K562 (cell line): Measurements from ENCODE around the gene VAT1L. TPM values are rescaled to one million over a fixed set of nuclear protein-coding genes. Genes with fewer than 3 reads are reported as not detected.

Experiments
- CBX3 ChIP-seq, 2 experiments: IDR thresholded peaks; 1 replicate in 1 of 2; 2 replicates in 1 of 2; pipeline ENCODE4 v1.6.1; 2012; ENCODE audit warnings: inconsistent platforms in 2 of 2, low read length in 2 of 2, borderline replicate concordance in 1 of 2, control low read depth in 1 of 2
- CREB5 ChIP-seq: fragments of 250-450 bp; sonication (Bioruptor Pico); IDR thresholded peaks from 2 replicates; pipeline ENCODE4 v1.5.0; 2020; ENCODE audit warnings: mild to moderate bottlenecking
- GATAD2A ChIP-seq: fragments of 450-650 bp; IDR thresholded peaks from 2 replicates; pipeline ENCODE4 v1.6.1; 2017
- HLTF ChIP-seq: fragments of 450-650 bp; IDR thresholded peaks from 2 replicates; pipeline ENCODE4 v1.6.1; 2016
- JUNB ChIP-seq: fragments of 450-650 bp; formaldehyde crosslinking; conservative IDR thresholded peaks from 2 replicates; pipeline ENCODE4 v1.4.0; 2020; ENCODE audit warnings: mild to moderate bottlenecking
- MCM5 ChIP-seq: fragments of 450-650 bp; IDR thresholded peaks from 2 replicates; pipeline ENCODE4 v1.6.1; 2016; ENCODE audit warnings: low read depth
- NCOA4 ChIP-seq: fragments of 450-650 bp; IDR thresholded peaks from 2 replicates; pipeline ENCODE4 v1.6.1; 2018; ENCODE audit warnings: mild to moderate bottlenecking; ENCODE audit not compliant: partially characterized antibody
- PBX2 ChIP-seq, 2 experiments: IDR thresholded peaks in 1 of 2; conservative IDR thresholded peaks in 1 of 2; 2 replicates each; pipeline ENCODE4 v1.6.1; 2016; ENCODE audit warnings: low read depth in 2 of 2, mild to moderate bottlenecking in 1 of 2, missing compliant biosample characterization in 1 of 2, missing genetic modification characterization in 1 of 2, moderate library complexity in 1 of 2
- PURB ChIP-seq: sonication (generic); formaldehyde crosslinking; IDR thresholded peaks from 2 replicates; pipeline ENCODE4 v1.9.0; 2021; ENCODE audit warnings: low read depth, mild to moderate bottlenecking, missing genetic modification reagents
- SMAD4 ChIP-seq: fragments of 250-450 bp; sonication (Bioruptor Pico); conservative IDR thresholded peaks from 2 replicates; pipeline ENCODE4 v1.8.0; 2021; ENCODE audit warnings: inconsistent platforms, mild to moderate bottlenecking, moderate library complexity
- SNRNP70 ChIP-seq: fragments of 200-400 bp; formaldehyde crosslinking; optimal IDR thresholded peaks from 2 replicates; pipeline ENCODE3; 2017; ENCODE audit warnings: low read depth, low read length
- TCF15 ChIP-seq: fragments of 250-450 bp; sonication (Bioruptor Pico); IDR thresholded peaks from 2 replicates; pipeline ENCODE4 v1.8.0; 2022; ENCODE audit warnings: moderate library complexity, mild to moderate bottlenecking, inconsistent platforms
- ZFP91 ChIP-seq: sonication (generic); formaldehyde crosslinking; IDR thresholded peaks from 2 replicates; pipeline ENCODE4 v1.8.0; 2022; ENCODE audit warnings: mild to moderate bottlenecking, missing genetic modification reagents
- ZNF512 ChIP-seq: IDR thresholded peaks from 2 replicates; pipeline ENCODE4 v1.6.1; 2016; ENCODE audit warnings: missing genetic modification characterization, missing compliant biosample characterization
- polyA plus RNA-seq, 8 experiments: library from polyadenylated mRNA; depleted of rRNA in 4 of 8; stranded (reverse) in 5 of 8; unstranded in 3 of 8; fragments of >200 nt; fragmentation: Nextera tagmentation in 2 of 8; fragmentation: Illumina TruSeq in 1 of 8; extraction: Ambion mirVana in 2 of 8; extraction: Trizol in 1 of 8; gene quantifications; 2 replicates each; pipeline versions ENCODE4 v1.2.1 to v1.2.3, GENCODE V29; 2011 to 2014; ENCODE audit warnings: inconsistent platforms in 1 of 8, missing spikeins in 1 of 8
- total RNA-seq, 7 experiments: library from RNA; depleted of rRNA in 6 of 7; stranded (reverse); fragments of >200 nt in 6 of 7; fragmentation: Illumina TruSeq in 2 of 7; extraction: Trizol in 2 of 7; gene quantifications; 2 replicates each; pipeline versions ENCODE4 v1.2.1 to v1.2.3, GENCODE V29; 2011 to 2021; ENCODE audit warnings: low replicate concordance in 1 of 7
- TF ChIP-seq, protein P1 (sequence below): sonication (generic); formaldehyde crosslinking; IDR thresholded peaks from 2 replicates; pipeline ENCODE4 v1.8.1; 2023; ENCODE audit warnings: mild to moderate bottlenecking, missing genetic modification reagents
- TF ChIP-seq, protein P2 (sequence below): sonication (generic); IDR thresholded peaks from 2 replicates; pipeline ENCODE4 v1.6.1; 2016
- TF ChIP-seq, protein P3 (sequence below): fragments of 450-650 bp; IDR thresholded peaks from one replicate; pipeline ENCODE4 v1.6.1; 2018; ENCODE audit warnings: mild to moderate bottlenecking, moderate library complexity; ENCODE audit not compliant: partially characterized antibody

Gene VAT1L
- total and polyA plus RNA-seq, 9 of the 15 experiments (the other 6 are each of a cell fraction or from before 2014, with no cell fraction given) = 0.01 TPM; not detected in 8

DNA sequence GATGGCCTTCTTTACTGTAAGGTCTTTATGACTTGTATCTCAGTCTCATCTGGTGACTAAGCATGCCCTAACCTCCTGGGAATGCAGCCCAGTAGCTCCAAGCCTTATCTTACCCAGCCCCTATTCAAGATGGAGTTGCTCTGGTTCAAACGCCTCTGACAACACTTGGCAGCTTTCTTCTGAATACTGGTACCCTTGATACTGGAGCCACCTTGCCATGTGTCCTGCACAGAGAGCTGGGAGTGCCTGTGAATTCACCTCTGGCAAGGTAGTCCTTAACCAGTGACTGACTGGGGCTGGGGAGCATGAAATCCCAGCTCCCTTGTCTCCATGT, 48.8 kb upstream of the VAT1L start (continued):
- TF ChIP-seq, protein P1, sequence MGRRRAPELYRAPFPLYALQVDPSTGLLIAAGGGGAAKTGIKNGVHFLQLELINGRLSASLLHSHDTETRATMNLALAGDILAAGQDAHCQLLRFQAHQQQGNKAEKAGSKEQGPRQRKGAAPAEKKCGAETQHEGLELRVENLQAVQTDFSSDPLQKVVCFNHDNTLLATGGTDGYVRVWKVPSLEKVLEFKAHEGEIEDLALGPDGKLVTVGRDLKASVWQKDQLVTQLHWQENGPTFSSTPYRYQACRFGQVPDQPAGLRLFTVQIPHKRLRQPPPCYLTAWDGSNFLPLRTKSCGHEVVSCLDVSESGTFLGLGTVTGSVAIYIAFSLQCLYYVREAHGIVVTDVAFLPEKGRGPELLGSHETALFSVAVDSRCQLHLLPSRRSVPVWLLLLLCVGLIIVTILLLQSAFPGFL = no peak
- TF ChIP-seq TCF15 (CRISPR knock-in tag) (no peak), GATAD2A (no peak), SNRNP70 (no peak), CREB5 (no peak), HLTF (no peak), PBX2 (CRISPR knock-in tag; IDR thresholded peaks at IDR 0.05; ENCODE audit: low read depth) (no peak), PBX2 (tag; conservative IDR thresholded peaks at IDR 0.05; ENCODE audit: low read depth) (peak; percentile 62), PURB (CRISPR knock-in tag) (no peak), MCM5 (no peak), NCOA4 (no peak), ZNF512 (tag) (no peak), CBX3 (IDR thresholded peaks at IDR 0.05; ENCODE audit: borderline replicate concordance in 1 of 2, low read length in 2 of 2) (no peak), ZFP91 (no peak), SMAD4 (CRISPR knock-in tag) (peak; percentile 93), JUNB (no peak)
- TF ChIP-seq, protein P2, sequence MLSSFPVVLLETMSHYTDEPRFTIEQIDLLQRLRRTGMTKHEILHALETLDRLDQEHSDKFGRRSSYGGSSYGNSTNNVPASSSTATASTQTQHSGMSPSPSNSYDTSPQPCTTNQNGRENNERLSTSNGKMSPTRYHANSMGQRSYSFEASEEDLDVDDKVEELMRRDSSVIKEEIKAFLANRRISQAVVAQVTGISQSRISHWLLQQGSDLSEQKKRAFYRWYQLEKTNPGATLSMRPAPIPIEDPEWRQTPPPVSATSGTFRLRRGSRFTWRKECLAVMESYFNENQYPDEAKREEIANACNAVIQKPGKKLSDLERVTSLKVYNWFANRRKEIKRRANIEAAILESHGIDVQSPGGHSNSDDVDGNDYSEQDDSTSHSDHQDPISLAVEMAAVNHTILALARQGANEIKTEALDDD = no peak
- TF ChIP-seq, protein P3, sequence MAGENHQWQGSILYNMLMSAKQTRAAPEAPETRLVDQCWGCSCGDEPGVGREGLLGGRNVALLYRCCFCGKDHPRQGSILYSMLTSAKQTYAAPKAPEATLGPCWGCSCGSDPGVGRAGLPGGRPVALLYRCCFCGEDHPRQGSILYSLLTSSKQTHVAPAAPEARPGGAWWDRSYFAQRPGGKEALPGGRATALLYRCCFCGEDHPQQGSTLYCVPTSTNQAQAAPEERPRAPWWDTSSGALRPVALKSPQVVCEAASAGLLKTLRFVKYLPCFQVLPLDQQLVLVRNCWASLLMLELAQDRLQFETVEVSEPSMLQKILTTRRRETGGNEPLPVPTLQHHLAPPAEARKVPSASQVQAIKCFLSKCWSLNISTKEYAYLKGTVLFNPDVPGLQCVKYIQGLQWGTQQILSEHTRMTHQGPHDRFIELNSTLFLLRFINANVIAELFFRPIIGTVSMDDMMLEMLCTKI = no peak
